ENCODE measurements around the gene TMPRSS2. TPM values are rescaled to one million over a fixed set of nuclear protein-coding genes. Genes with fewer than 3 reads are reported as not detected.

Gene TMPRSS2
- total and polyA plus RNA-seq, 11 donors: 0.04 TPM; not detected in 10

DNA sequence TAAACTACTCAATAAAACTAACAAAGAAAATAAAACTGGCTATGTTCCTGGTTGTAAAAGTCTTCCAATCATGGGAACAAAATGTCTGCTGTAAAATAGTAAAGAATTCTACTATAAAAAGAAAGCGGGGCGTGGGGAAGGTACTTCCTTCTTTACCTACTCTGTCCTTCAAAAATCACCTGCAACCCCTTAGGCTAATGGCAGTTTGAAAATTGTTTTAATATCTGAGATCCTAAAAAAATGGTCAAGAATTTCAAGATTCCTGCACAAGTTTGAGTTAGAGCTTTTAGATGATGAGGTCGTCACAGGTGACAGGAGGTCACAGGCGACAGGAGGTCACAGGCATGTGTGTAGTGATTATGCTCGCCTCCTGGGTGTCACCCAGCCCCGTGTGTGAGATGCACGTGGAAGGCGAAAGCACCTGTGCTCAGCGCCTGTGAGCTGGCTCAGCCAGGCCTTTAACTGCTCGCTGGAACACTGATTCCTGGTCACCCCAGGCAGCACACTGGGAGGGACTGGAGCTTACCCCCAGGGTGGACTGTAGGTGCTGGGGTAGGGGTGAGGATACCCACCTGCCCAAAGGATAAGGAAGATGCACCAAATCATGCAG is 18.6 kb upstream of the TMPRSS2 start:
- intact Hi-C loops (cut with DNase I): no loop called here
- no peak overlapping the region for H3K4me3 ChIP-seq
- H3K36me3 ChIP-seq: no peaks in the 10 kb centered on the region
- no peaks in the 10 kb centered on the region for H3K4me1 ChIP-seq
- H3K9me3 ChIP-seq: no peaks in the 10 kb centered on the region
- WGBS, 4 donors: 72 to 79% (median 76%) methylated on average over 8 to 10 of the region's 10 CpGs
- H3K27me3 ChIP-seq: peaks cover 0 to 47% (median 0%) of the 10 kb centered on the region in 9 donors
- H3K27ac ChIP-seq: no peak overlapping the region
- ATAC-seq (no peak), DNase-seq (no peak)
- no peak for TF ChIP-seq POLR2A (IDR thresholded peaks at IDR 0.05)
- no peak for TF ChIP-seq CTCF (IDR thresholded peaks at IDR 0.05)

GRCh38 chr21:41523175-41523574 is 15.2 kb upstream of the TMPRSS2 start:
- Histone ChIP-seq H3K4me1 (no peaks in the 10 kb centered on the region), H3K4me3 (no peak overlapping the region), H3K27me3 (peaks cover 0 to 44% (median 0%) of the 10 kb centered on the region in 9 donors), H3K27ac (no peak overlapping the region), H3K36me3 (no peaks in the 10 kb centered on the region), H3K9me3 (no peaks in the 10 kb centered on the region)
- intact Hi-C loops (cut with DNase I): no loop called here
- 78 to 85% (median 83%) methylated on average over 2 to 3 of the region's 3 CpGs for WGBS, 4 donors
- DNase-seq: no peak
- TF ChIP-seq CTCF (IDR thresholded peaks at IDR 0.05) (no peak), POLR2A (IDR thresholded peaks at IDR 0.05) (no peak)
- ATAC-seq: no peak

- intact Hi-C loops (cut with DNase I): no loop called here
- 60 to 73% (median 65%) methylated on average over 4 of the region's 4 CpGs for WGBS, 4 donors
- H3K36me3 ChIP-seq: no peaks in the 10 kb centered on the region
- H3K4me3 ChIP-seq: no peak overlapping the region
- no peak overlapping the region for H3K27ac ChIP-seq
- peaks cover 0 to 30% (median 0%) of the 10 kb centered on the region in 9 donors for H3K27me3 ChIP-seq
- DNase-seq (no peak), ATAC-seq (no peak)
- no peak for TF ChIP-seq POLR2A (IDR thresholded peaks at IDR 0.05)
- no peak for TF ChIP-seq CTCF (IDR thresholded peaks at IDR 0.05)
- no peaks in the 10 kb centered on the region for H3K4me1 ChIP-seq
- H3K9me3 ChIP-seq: peaks cover 0 to 7% (median 0%) of the 10 kb centered on the region in 12 donors
Observed at GRCh38 chr21:41521489-41522027, 13.6 kb upstream of the TMPRSS2 start.

GRCh38 chr21:41520560-41521442 is 12.8 kb upstream of the TMPRSS2 start:
- intact Hi-C loops (cut with DNase I): no loop called here
- Histone ChIP-seq H3K9me3 (peaks cover 0 to 14% (median 0%) of the 10 kb centered on the region in 12 donors), H3K4me3 (no peak overlapping the region), H3K27ac (no peak overlapping the region), H3K36me3 (no peaks in the 10 kb centered on the region), H3K4me1 (no peaks in the 10 kb centered on the region), H3K27me3 (peaks cover 0 to 22% (median 0%) of the 10 kb centered on the region in 9 donors)
- 52 to 61% (median 55%) methylated on average over 5 of the region's 5 CpGs for WGBS, 4 donors
- ATAC-seq (no peak), DNase-seq (no peak)
- TF ChIP-seq CTCF (IDR thresholded peaks at IDR 0.05) (no peak), POLR2A (IDR thresholded peaks at IDR 0.05) (no peak)

Data from heart left ventricle (tissue), 16 donors.